PC-3 (cell line): ENCODE measurements around the gene PLEKHG3. TPM values are rescaled to one million over a fixed set of nuclear protein-coding genes. Genes with fewer than 3 reads are reported as not detected.

Source experiments
- ATAC-seq: fragments of 200-7000 bp; cut with Tn5 transposase; 2 replicates; pipeline ENCODE4 v1.9.1; 2020; ENCODE audit warnings: mild to moderate bottlenecking, moderate library complexity
- BruUV-seq: library from RNA; stranded (reverse); fragments of 400-500 nt; replicated peaks from 2 replicates; lab custom pipeline; 2021; lab: Mats Ljungman, UMichigan
- CTCF ChIA-PET: fragments of 300-600 bp; sonication (Branson Sonifier 250); formaldehyde crosslinking; loops from one replicate; lab custom pipeline; 2022; ENCODE audit warnings: antibody characterized with exemption; lab: Charles Lee
- POLR2A ChIA-PET: fragments of 300-600 bp; sonication (Branson Sonifier 250); formaldehyde crosslinking; loops from one replicate; lab custom pipeline; 2022; ENCODE audit warnings: antibody characterized with exemption; ENCODE audit not compliant: unreplicated experiment; lab: Charles Lee
- DNase-seq: peaks from one replicate; pipeline ENCODE4 v3.0.0-alpha.2; 2015
- H2AFZ ChIP-seq: fragments of 300-600 bp; sonication (generic); 2 replicates; pipeline ENCODE4 v1.6.0; 2016; ENCODE audit warnings: antibody characterized with exemption, low read length
- H3F3A ChIP-seq: fragments of 300-600 bp; sonication (generic); one replicate; pipeline ENCODE4 v1.6.0; 2017; ENCODE audit warnings: antibody characterized with exemption, low read length, control low read depth, mild to moderate bottlenecking; ENCODE audit not compliant: unreplicated experiment
- H3K27ac ChIP-seq: fragments of 300-600 bp; sonication (generic); 2 replicates; pipeline ENCODE4 v1.5.1; 2016; ENCODE audit warnings: mild to moderate bottlenecking, low read length
- H3K27me3 ChIP-seq: fragments of 300-600 bp; sonication (generic); 2 replicates; pipeline ENCODE4 v1.6.1; 2016; ENCODE audit warnings: low read length, mixed read lengths
- H3K36me3 ChIP-seq: fragments of 300-600 bp; sonication (generic); 2 replicates; pipeline ENCODE4 v1.6.1; 2016; ENCODE audit warnings: low read depth, mixed run types, low read length, mixed read lengths
- H3K4me1 ChIP-seq: fragments of 300-600 bp; sonication (generic); 2 replicates; pipeline ENCODE4 v1.5.1; 2016; ENCODE audit warnings: low read length; ENCODE audit not compliant: insufficient read depth
- H3K4me2 ChIP-seq: fragments of 300-600 bp; sonication (generic); 2 replicates; pipeline ENCODE4 v1.6.0; 2016; ENCODE audit warnings: low read length
- H3K4me3 ChIP-seq: fragments of 300-600 bp; sonication (generic); 2 replicates; pipeline ENCODE4 v1.5.1; 2016; ENCODE audit warnings: mild to moderate bottlenecking, low read length, mixed read lengths
- H3K79me2 ChIP-seq: fragments of 300-600 bp; sonication (generic); 2 replicates; pipeline ENCODE4 v1.6.1; 2017; ENCODE audit warnings: low read length, mixed read lengths
- H3K9ac ChIP-seq: fragments of 300-600 bp; sonication (generic); 2 replicates; pipeline ENCODE4 v1.6.0; 2016; ENCODE audit warnings: mild to moderate bottlenecking, low read length
- H3K9me2 ChIP-seq: fragments of 300-600 bp; sonication (generic); replicated peaks from 2 replicates; pipeline ENCODE4 v1.6.1; 2016; ENCODE audit warnings: mixed run types, low read length, mixed read lengths
- H3K9me3 ChIP-seq: fragments of 300-600 bp; sonication (generic); 2 replicates; pipeline ENCODE4 v1.6.1; 2016; ENCODE audit warnings: low read length, mixed read lengths
- H4K20me1 ChIP-seq: fragments of 300-600 bp; sonication (generic); 2 replicates; pipeline ENCODE4 v1.6.1; 2016; ENCODE audit warnings: low read length, mixed read lengths
- CTCF ChIP-seq: fragments of 300-600 bp; sonication (generic); conservative IDR thresholded peaks from 2 replicates; pipeline ENCODE4 v1.5.1; 2017; ENCODE audit warnings: antibody characterized with exemption, low read depth, mild to moderate bottlenecking, low read length
- EZH2 ChIP-seq: fragments of 300-600 bp; sonication (generic); IDR thresholded peaks from one replicate; pipeline ENCODE4 v1.6.1; 2017; ENCODE audit warnings: antibody characterized with exemption, mild to moderate bottlenecking, low read length; ENCODE audit not compliant: unreplicated experiment
- EZH2phosphoT487 ChIP-seq: fragments of 300-600 bp; sonication (generic); IDR thresholded peaks from 2 replicates; pipeline ENCODE4 v1.6.1; 2018; ENCODE audit warnings: mild to moderate bottlenecking, antibody characterized with exemption, low read length, borderline replicate concordance
- intact Hi-C: fragments of 100-400 bp; cut with micrococcal nuclease; formaldehyde crosslinking; loops from 2 replicates; pipeline ENCODE4 v1.9.0; 2023
- total RNA-seq: library from RNA; depleted of rRNA; stranded (reverse); fragments of >200 nt; gene quantifications from 2 replicates; pipeline ENCODE4 v1.2.3, GENCODE V29; 2014

The PLEKHG3 gene
- total RNA-seq, 1 experiment from 2014 or later = 49.6 TPM

DNA sequence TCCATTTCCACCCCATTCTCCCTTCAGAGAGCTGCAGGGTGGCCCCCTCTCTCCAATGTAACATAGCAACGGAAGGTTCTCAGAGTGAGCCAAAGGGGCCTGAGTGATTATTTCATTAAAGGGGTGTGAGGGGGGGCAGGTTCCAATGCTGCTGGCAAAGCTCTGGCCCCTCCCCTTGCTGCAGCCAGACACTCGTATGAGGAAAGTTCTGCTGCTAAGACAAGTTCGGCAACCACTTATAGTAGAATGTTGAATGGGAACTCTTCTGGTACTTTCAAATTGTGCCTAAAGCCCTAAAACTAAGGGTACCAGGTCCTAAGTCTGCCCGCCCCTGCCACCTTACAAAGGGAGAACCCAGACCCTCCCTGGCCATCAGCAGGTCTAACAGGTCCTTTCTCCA is 49.8 kb downstream of the PLEKHG3 start:
- Histone ChIP-seq H4K20me1 (no peaks in the 10 kb centered on the region), H3K4me3 (no peak overlapping the region), H3F3A (no peaks in the 10 kb centered on the region), H3K4me2 (no peak overlapping the region), H3K27ac (no peak overlapping the region), H3K9ac (no peak overlapping the region), H3K27me3 (no peaks in the 10 kb centered on the region), H3K9me3 (no peaks in the 10 kb centered on the region), H3K4me1 (peaks cover 41% of the 10 kb centered on the region), H3K9me2 (no peaks in the 10 kb centered on the region), H3K36me3 (no peaks in the 10 kb centered on the region; the same call in 1 of the 2 replicates), H3K79me2 (no peaks in the 10 kb centered on the region), H2AFZ (no peak overlapping the region)
- ATAC-seq (no peak), DNase-seq (no peak)
- CTCF ChIA-PET = no interaction called here
- POLR2A ChIA-PET = no interaction called here
- no TSS peak for BruUV-seq
- no peak for TF ChIP-seq EZH2phosphoT487
- no peak for TF ChIP-seq EZH2
- no peak for TF ChIP-seq CTCF
- intact Hi-C loops = no loop called here

DNA sequence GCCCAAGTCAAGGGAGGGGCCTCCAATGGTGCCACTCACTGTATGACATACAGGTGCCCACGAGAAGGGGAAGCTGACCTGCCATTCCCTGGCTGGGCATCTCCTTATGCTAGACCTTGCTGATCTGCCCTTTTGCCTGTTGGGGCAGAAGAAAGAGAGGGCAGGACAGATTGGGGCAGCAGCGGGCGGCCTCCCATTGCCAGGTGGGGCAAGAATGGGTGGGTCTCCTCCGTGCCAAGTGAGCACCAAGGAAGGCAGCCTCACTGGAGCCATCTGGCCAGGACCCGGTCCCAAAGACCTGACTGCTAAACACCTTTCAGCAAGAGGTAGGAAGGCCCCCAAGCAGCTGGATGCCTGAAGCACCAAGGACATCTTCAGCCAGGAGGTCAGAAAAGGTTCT is 50.5 kb downstream of the PLEKHG3 start:
- TF ChIP-seq CTCF (no peak), EZH2phosphoT487 (no peak), EZH2 (no peak)
- Histone ChIP-seq H3K9me3 (no peaks in the 10 kb centered on the region), H3K36me3 (no peaks in the 10 kb centered on the region; the same call in 1 of the 2 replicates), H2AFZ (no peak overlapping the region), H3K9me2 (no peaks in the 10 kb centered on the region), H3K4me2 (no peak overlapping the region), H3K4me3 (no peak overlapping the region), H4K20me1 (no peaks in the 10 kb centered on the region), H3K4me1 (peaks cover 48% of the 10 kb centered on the region), H3K27ac (no peak overlapping the region), H3K27me3 (no peaks in the 10 kb centered on the region), H3K79me2 (no peaks in the 10 kb centered on the region), H3K9ac (no peak overlapping the region), H3F3A (no peaks in the 10 kb centered on the region)
- no peak for DNase-seq
- CTCF ChIA-PET = no interaction called here
- no peak for ATAC-seq
- intact Hi-C loops = no loop called here
- POLR2A ChIA-PET = no interaction called here
- BruUV-seq = no TSS peak

DNA sequence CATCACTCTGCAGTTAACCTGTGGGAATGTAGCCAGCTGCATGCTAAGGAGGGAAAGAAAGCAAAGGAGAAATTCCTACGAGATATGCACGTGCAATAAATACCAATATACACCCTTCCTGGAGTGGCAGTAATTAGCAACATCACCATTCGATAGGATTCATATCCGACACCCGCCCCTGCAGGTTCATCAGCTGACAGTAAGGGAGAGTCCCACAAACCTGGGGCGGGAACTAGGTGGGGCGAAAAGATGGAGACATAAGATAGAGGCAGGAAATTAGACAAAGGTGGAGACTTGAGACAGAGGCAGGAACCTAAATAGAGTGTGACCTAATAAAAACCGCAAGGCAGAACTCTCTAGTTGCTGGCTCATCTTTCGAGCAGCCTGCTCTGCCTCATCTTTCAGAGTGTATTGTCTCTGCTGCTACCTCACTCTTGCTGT is 51.6 kb downstream of the PLEKHG3 start:
- no peaks in the 10 kb centered on the region; the same call in 1 of the 2 replicates for H3K36me3 ChIP-seq
- no peaks in the 10 kb centered on the region for H3K27me3 ChIP-seq
- ChIA-PET CTCF (no interaction called here), POLR2A (interaction anchor here (0.6 kb wide), 1 partner anchor 291 kb away, joined by 3 read pairs; no protein-coding TSS in a partner anchor)
- 0 out of 2 replicates have a peak overlapping the region, but pooled peaks have one; percentile 15 for H2AFZ ChIP-seq
- intact Hi-C loops = no loop called here
- H4K20me1 ChIP-seq = no peaks in the 10 kb centered on the region
- peak overlapping the region; percentile 32; the same call in 1 of the 2 replicates for H3K9ac ChIP-seq
- H3K27ac ChIP-seq = peak overlapping the region; percentile 87
- H3K9me2 ChIP-seq = no peaks in the 10 kb centered on the region
- peak; percentile 86 for DNase-seq
- H3K4me3 ChIP-seq = no peak overlapping the region
- H3F3A ChIP-seq = no peaks in the 10 kb centered on the region
- no peaks in the 10 kb centered on the region for H3K79me2 ChIP-seq
- TF ChIP-seq EZH2 = no peak
- TF ChIP-seq CTCF = no peak
- TF ChIP-seq EZH2phosphoT487 = no peak
- ATAC-seq = peak; percentile 75
- no TSS peak for BruUV-seq
- peak overlapping the region; percentile 63 for H3K4me2 ChIP-seq
- peaks cover 54% of the 10 kb centered on the region for H3K4me1 ChIP-seq
- no peaks in the 10 kb centered on the region for H3K9me3 ChIP-seq
